Measurements from ENCODE around the gene BORCS6. TPM values are rescaled to one million over a fixed set of nuclear protein-coding genes. Genes with fewer than 3 reads are reported as not detected.

Gene BORCS6
- total and polyA plus RNA-seq, 4 donors, result 4.1 to 6.8 (median 5.7) TPM

- H3K27me3 ChIP-seq (ENCODE audit: control insufficient read depth in 4 of 4, insufficient read depth in 4 of 4, low read length in 3 of 4), result no peaks in the 10 kb centered on the region
- peaks cover 4 to 25% (median 15%) of the 10 kb centered on the region in 4 donors for H3K4me1 ChIP-seq (ENCODE audit: control insufficient read depth in 4 of 4, insufficient read depth in 4 of 4, low read length in 3 of 4)
- H3K4me3 ChIP-seq (ENCODE audit: low read depth in 1 of 3, low read length in 3 of 3), result no peak overlapping the region
- DNase-seq (ENCODE audit: low spot score), result no peak
- TF ChIP-seq, protein P1, sequence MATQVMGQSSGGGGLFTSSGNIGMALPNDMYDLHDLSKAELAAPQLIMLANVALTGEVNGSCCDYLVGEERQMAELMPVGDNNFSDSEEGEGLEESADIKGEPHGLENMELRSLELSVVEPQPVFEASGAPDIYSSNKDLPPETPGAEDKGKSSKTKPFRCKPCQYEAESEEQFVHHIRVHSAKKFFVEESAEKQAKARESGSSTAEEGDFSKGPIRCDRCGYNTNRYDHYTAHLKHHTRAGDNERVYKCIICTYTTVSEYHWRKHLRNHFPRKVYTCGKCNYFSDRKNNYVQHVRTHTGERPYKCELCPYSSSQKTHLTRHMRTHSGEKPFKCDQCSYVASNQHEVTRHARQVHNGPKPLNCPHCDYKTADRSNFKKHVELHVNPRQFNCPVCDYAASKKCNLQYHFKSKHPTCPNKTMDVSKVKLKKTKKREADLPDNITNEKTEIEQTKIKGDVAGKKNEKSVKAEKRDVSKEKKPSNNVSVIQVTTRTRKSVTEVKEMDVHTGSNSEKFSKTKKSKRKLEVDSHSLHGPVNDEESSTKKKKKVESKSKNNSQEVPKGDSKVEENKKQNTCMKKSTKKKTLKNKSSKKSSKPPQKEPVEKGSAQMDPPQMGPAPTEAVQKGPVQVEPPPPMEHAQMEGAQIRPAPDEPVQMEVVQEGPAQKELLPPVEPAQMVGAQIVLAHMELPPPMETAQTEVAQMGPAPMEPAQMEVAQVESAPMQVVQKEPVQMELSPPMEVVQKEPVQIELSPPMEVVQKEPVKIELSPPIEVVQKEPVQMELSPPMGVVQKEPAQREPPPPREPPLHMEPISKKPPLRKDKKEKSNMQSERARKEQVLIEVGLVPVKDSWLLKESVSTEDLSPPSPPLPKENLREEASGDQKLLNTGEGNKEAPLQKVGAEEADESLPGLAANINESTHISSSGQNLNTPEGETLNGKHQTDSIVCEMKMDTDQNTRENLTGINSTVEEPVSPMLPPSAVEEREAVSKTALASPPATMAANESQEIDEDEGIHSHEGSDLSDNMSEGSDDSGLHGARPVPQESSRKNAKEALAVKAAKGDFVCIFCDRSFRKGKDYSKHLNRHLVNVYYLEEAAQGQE (IDR thresholded peaks at IDR 0.05), result no peak
- TF ChIP-seq SP1 (IDR thresholded peaks at IDR 0.05) (no peak), RXRA (IDR thresholded peaks at IDR 0.05) (no peak), NR2F2 (IDR thresholded peaks at IDR 0.05) (no peak), MAX (IDR thresholded peaks at IDR 0.05) (no peak)
- TF ChIP-seq, protein P2, sequence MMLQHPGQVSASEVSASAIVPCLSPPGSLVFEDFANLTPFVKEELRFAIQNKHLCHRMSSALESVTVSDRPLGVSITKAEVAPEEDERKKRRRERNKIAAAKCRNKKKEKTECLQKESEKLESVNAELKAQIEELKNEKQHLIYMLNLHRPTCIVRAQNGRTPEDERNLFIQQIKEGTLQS (IDR thresholded peaks at IDR 0.05), result no peak
- no peaks in the 10 kb centered on the region for H3K9me3 ChIP-seq (ENCODE audit: control insufficient read depth in 4 of 4, low read length in 3 of 4)
- 92% methylated on average over 26 of the region's 26 CpGs for WGBS
- H3K9ac ChIP-seq (ENCODE audit: low read depth in 1 of 2, low read length in 2 of 2), result no peak overlapping the region
- peaks cover 8 to 30% (median 21%) of the 10 kb centered on the region in 4 donors for H3K36me3 ChIP-seq (ENCODE audit: control insufficient read depth in 4 of 4, insufficient read depth in 3 of 4, low read depth in 1 of 4, low read length in 3 of 4)
- no peak overlapping the region for H3K27ac ChIP-seq (ENCODE audit: low read depth in 1 of 2, low read length in 2 of 2)
Observed at GRCh38 chr17:8224891-8225812, 35.2 kb upstream of the BORCS6 start.

DNA sequence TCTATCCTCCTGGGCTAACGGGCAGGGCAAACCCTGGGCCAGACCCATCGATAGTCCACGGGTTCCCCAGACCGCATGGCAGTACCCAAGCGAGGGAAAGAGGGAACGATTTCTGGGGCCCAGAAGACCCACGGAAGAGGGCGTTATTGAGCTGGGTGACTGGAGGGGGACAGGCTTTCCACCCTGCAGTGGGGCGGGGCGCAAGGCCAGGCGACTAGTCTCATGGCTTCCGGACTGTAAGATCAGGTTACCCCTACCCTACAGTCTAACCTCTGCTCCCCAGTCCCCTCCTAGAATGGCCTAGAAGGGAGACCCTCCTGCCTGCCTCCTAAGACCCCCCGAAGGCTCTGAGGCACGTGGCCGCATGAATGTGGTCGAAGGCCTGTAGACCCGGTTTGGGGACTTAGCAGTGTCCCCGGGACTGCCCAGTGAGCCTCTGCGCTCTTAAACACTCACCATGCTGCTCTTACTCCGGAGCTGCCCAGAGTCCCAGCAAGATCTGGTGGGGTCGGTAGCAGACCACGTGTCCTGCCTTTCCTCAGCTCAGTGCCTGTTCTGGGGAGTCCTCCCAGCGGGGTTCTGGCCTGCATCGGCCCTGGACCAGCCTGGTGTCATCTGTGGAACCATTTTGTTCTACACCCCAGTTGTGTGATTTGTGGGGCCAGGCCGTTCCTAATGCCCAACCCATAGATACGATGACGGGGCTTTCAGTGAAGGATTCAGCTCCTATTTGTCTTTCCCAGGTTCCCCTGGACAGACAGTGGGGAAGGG lies 33.6 kb upstream of the BORCS6 start:
- H3K4me1 ChIP-seq (ENCODE audit: control insufficient read depth in 4 of 4, insufficient read depth in 4 of 4, low read length in 3 of 4), result peaks cover 4 to 25% (median 15%) of the 10 kb centered on the region in 4 donors
- 10% methylated on average over 27 of the region's 27 CpGs for WGBS
- TF ChIP-seq JUND (IDR thresholded peaks at IDR 0.05) (no peak), TAF1 (conservative IDR thresholded peaks at IDR 0.05) (peak; percentile 20), RAD21 (IDR thresholded peaks at IDR 0.05) (peak; percentile 59 to 60)
- H3K27me3 ChIP-seq (ENCODE audit: control insufficient read depth in 4 of 4, insufficient read depth in 4 of 4, low read length in 3 of 4), result no peaks in the 10 kb centered on the region
- peaks cover 2 to 15% (median 8%) of the 10 kb centered on the region in 4 donors for H3K36me3 ChIP-seq (ENCODE audit: control insufficient read depth in 4 of 4, insufficient read depth in 3 of 4, low read depth in 1 of 4, low read length in 3 of 4)
- H3K9ac ChIP-seq (ENCODE audit: low read depth in 1 of 2, low read length in 2 of 2), result peak overlapping the region; percentile 32 to 47
- H3K27ac ChIP-seq (ENCODE audit: low read depth in 1 of 2, low read length in 2 of 2), result peak overlapping the region; percentile 82 to 93
- peak; percentile 60 for DNase-seq (ENCODE audit: low spot score)
- H3K4me3 ChIP-seq (ENCODE audit: low read depth in 1 of 3, low read length in 3 of 3), result peak overlapping the region; percentile 60 to 77 (median 67)
- H3K9me3 ChIP-seq (ENCODE audit: control insufficient read depth in 4 of 4, low read length in 3 of 4), result no peaks in the 10 kb centered on the region

Data from liver (tissue), 9 donors.